A549 treated with GW870086 at 1 μM for 4 hours (cell line): ENCODE data around the gene E2F3. TPM values are rescaled to one million over a fixed set of nuclear protein-coding genes. Genes with fewer than 3 reads are reported as not detected.

Experiments used
- total RNA-seq: library from RNA; stranded (reverse); fragments of 200-300 nt; extraction: Qiagen RNA extraction; gene quantifications from 5 replicates; pipeline ENCODE4 v1.2.3, GENCODE V29; 2022; ENCODE audit warnings: low read depth

The E2F3 gene
- total RNA-seq: 10.7 to 13.3 TPM (median 12.4 TPM) in 5 replicates

GRCh38 chr6:20401205-20402091, at the start of gene E2F3:
Gene E2F3 (plus strand): TSS chr6:20401879. CDS start chr6:20402233, 354 bp downstream.

GRCh38 chr6:20534295-20535262, 132.9 kb downstream of the E2F3 start, which contains the start of gene CDKAL1:
Gene CDKAL1 (plus strand): TSS chr6:20534457. CDS start chr6:20546351, 11,894 bp downstream.

Other genes with a start within 250 kb of the E2F3 start
- gene MBOAT1, start 189.4 kb upstream of the E2F3 start, total RNA-seq: 2.7 to 3.0 TPM (median 2.7 TPM) in 5 replicates
- 3.2 to 3.7 TPM (median 3.3 TPM) in 5 replicates for gene CDKAL1, start 132.6 kb downstream of the E2F3 start, total RNA-seq